ENCODE measurements around the gene USP17L21.
"Not testable (repeated sequence)": the region's sequence is repeated elsewhere in the genome, so short reads cannot be mapped to it uniquely, and the experiment has no call there.

Gene USP17L21

GRCh38 chr4:9262572-9262971, at the start of gene USP17L21:
Gene USP17L21, plus strand, starts transcription at chr4:9262872. Its CDS starts 0 bp downstream, at chr4:9262872.
- DNase-seq (ENCODE audit: low read depth in 1 of 2, low spot score in 1 of 2); in situ Hi-C loops (cut with HindIII; ENCODE audit: low pct_unique_long_range_greater_than_20kb, low sequenced_read_pairs): not testable (repeated sequence)

GRCh38 chr4:9214701-9215100, 48.0 kb upstream of the USP17L21 start:
- in situ Hi-C loops (cut with HindIII; ENCODE audit: low pct_unique_long_range_greater_than_20kb, low sequenced_read_pairs); DNase-seq (ENCODE audit: low read depth in 1 of 2, low spot score in 1 of 2): not testable (repeated sequence)

- DNase-seq (ENCODE audit: low read depth in 1 of 2, low spot score in 1 of 2); in situ Hi-C loops (cut with HindIII; ENCODE audit: low pct_unique_long_range_greater_than_20kb, low sequenced_read_pairs): not testable (repeated sequence)
Observed at GRCh38 chr4:9215105-9215504, 47.6 kb upstream of the USP17L21 start, which contains the start of gene USP17L11. Gene USP17L11, plus strand, starts transcription at chr4:9215405. Its CDS starts 0 bp downstream, at chr4:9215405.

GRCh38 chr4:9219852-9220251, 42.8 kb upstream of the USP17L21 start, which contains the start of gene USP17L12:
Gene USP17L12, plus strand, starts transcription at chr4:9220152. Its CDS starts 0 bp downstream, at chr4:9220152.
- DNase-seq (ENCODE audit: low read depth in 1 of 2, low spot score in 1 of 2); in situ Hi-C loops (cut with HindIII; ENCODE audit: low pct_unique_long_range_greater_than_20kb, low sequenced_read_pairs): not testable (repeated sequence)

- in situ Hi-C loops (cut with HindIII; ENCODE audit: low pct_unique_long_range_greater_than_20kb, low sequenced_read_pairs), result not testable (repeated sequence)
Observed at GRCh38 chr4:9224596-9224995, 38.1 kb upstream of the USP17L21 start, which contains the start of gene USP17L13. Gene USP17L13, plus strand, starts transcription at chr4:9224896. Its CDS starts 0 bp downstream, at chr4:9224896.

GRCh38 chr4:9230249-9230648, 32.4 kb upstream of the USP17L21 start:
- in situ Hi-C loops (cut with HindIII; ENCODE audit: low pct_unique_long_range_greater_than_20kb, low sequenced_read_pairs); DNase-seq (ENCODE audit: low read depth in 1 of 2, low spot score in 1 of 2): not testable (repeated sequence)

More at GRCh38 chr4:9224596-9224995, 38.1 kb upstream of the USP17L21 start, which contains the start of gene USP17L13:
- not testable (repeated sequence) for DNase-seq (ENCODE audit: low read depth in 1 of 2, low spot score in 1 of 2)

GRCh38 chr4:9234085-9234484, 28.6 kb upstream of the USP17L21 start, which contains the start of gene USP17L15:
Gene USP17L15, plus strand, starts transcription at chr4:9234385. Its CDS starts 0 bp downstream, at chr4:9234385.
- in situ Hi-C loops (cut with HindIII; ENCODE audit: low pct_unique_long_range_greater_than_20kb, low sequenced_read_pairs); DNase-seq (ENCODE audit: low read depth in 1 of 2, low spot score in 1 of 2): not testable (repeated sequence)

GRCh38 chr4:9238461-9238860, 24.2 kb upstream of the USP17L21 start:
- DNase-seq (ENCODE audit: low read depth in 1 of 2, low spot score in 1 of 2); in situ Hi-C loops (cut with HindIII; ENCODE audit: low pct_unique_long_range_greater_than_20kb, low sequenced_read_pairs): not testable (repeated sequence)

- DNase-seq (ENCODE audit: low read depth in 1 of 2, low spot score in 1 of 2); in situ Hi-C loops (cut with HindIII; ENCODE audit: low pct_unique_long_range_greater_than_20kb, low sequenced_read_pairs): not testable (repeated sequence)
Observed at GRCh38 chr4:9243579-9243978, 19.1 kb upstream of the USP17L21 start, which contains the start of gene USP17L17. Gene USP17L17, plus strand, starts transcription at chr4:9243879. Its CDS starts 0 bp downstream, at chr4:9243879.

- in situ Hi-C loops (cut with HindIII; ENCODE audit: low pct_unique_long_range_greater_than_20kb, low sequenced_read_pairs); DNase-seq (ENCODE audit: low read depth in 1 of 2, low spot score in 1 of 2): not testable (repeated sequence)
Observed at GRCh38 chr4:9247953-9248680, 14.6 kb upstream of the USP17L21 start, which contains the start of gene USP17L18. Gene USP17L18, plus strand, starts transcription at chr4:9248630. Its CDS starts 0 bp downstream, at chr4:9248630.

GRCh38 chr4:9253078-9253477, 9.6 kb upstream of the USP17L21 start, which contains the start of gene USP17L19:
Gene USP17L19, plus strand, starts transcription at chr4:9253378. Its CDS starts 0 bp downstream, at chr4:9253378.
- DNase-seq (ENCODE audit: low read depth in 1 of 2, low spot score in 1 of 2); in situ Hi-C loops (cut with HindIII; ENCODE audit: low pct_unique_long_range_greater_than_20kb, low sequenced_read_pairs): not testable (repeated sequence)

GRCh38 chr4:9257824-9258223, 4.8 kb upstream of the USP17L21 start, which contains the start of gene USP17L20:
Gene USP17L20, plus strand, starts transcription at chr4:9258124. Its CDS starts 0 bp downstream, at chr4:9258124.
- in situ Hi-C loops (cut with HindIII; ENCODE audit: low pct_unique_long_range_greater_than_20kb, low sequenced_read_pairs); DNase-seq (ENCODE audit: low read depth in 1 of 2, low spot score in 1 of 2): not testable (repeated sequence)

- in situ Hi-C loops (cut with HindIII; ENCODE audit: low pct_unique_long_range_greater_than_20kb, low sequenced_read_pairs); DNase-seq (ENCODE audit: low read depth in 1 of 2, low spot score in 1 of 2): not testable (repeated sequence)
Observed at GRCh38 chr4:9267319-9267718, 4.6 kb downstream of the USP17L21 start, which contains the start of gene USP17L22. Gene USP17L22, plus strand, starts transcription at chr4:9267619. Its CDS starts 0 bp downstream, at chr4:9267619.

GRCh38 chr4:9271719-9272118, 9.0 kb downstream of the USP17L21 start:
- in situ Hi-C loops (cut with HindIII; ENCODE audit: low pct_unique_long_range_greater_than_20kb, low sequenced_read_pairs); DNase-seq (ENCODE audit: low read depth in 1 of 2, low spot score in 1 of 2): not testable (repeated sequence)

Data from T47D (cell line).